Stimulated activated CD8-positive, alpha-beta memory T cell treated with anti-CD3 and anti-CD28 coated beads, Interleukin-7, amount 100 ng/mL, for 1 hour (primary cell): ENCODE data around the gene GNA15.

Source experiments
- DNase-seq, 2 donors: peaks; one replicate each; pipeline ENCODE4 v3.0.0-alpha.2; 2020; ENCODE audit warnings: low read depth in 2 of 2

GNA15 gene

GRCh38 chr19:3121396-3121795, 14.4 kb upstream of the GNA15 start:
- no peak for DNase-seq

GRCh38 chr19:3121821-3122511, 13.9 kb upstream of the GNA15 start:
- DNase-seq: no peak

- no peak for DNase-seq
Observed at GRCh38 chr19:3122512-3122870, 13.3 kb upstream of the GNA15 start.

GRCh38 chr19:3123088-3123721, 12.6 kb upstream of the GNA15 start:
- no peak for DNase-seq

GRCh38 chr19:3123956-3124355, 11.9 kb upstream of the GNA15 start:
- no peak for DNase-seq

GRCh38 chr19:3124630-3125029, 11.2 kb upstream of the GNA15 start:
- DNase-seq: no peak

- DNase-seq: peak; percentile 47 to 63
Observed at GRCh38 chr19:3125900-3126524, 9.8 kb upstream of the GNA15 start.

GRCh38 chr19:3129112-3129511, 6.7 kb upstream of the GNA15 start:
- no peak for DNase-seq

- no peak for DNase-seq
Observed at GRCh38 chr19:3131168-3131567, 4.7 kb upstream of the GNA15 start.

- DNase-seq: peak; percentile 43 to 45
Observed at GRCh38 chr19:3132971-3133792, 2.7 kb upstream of the GNA15 start.

GRCh38 chr19:3133793-3134116, 2.1 kb upstream of the GNA15 start:
- DNase-seq: no peak

GRCh38 chr19:3136684-3137055, 837 bp downstream of the GNA15 start:
- DNase-seq: no peak

GRCh38 chr19:3137119-3137518, 1.3 kb downstream of the GNA15 start:
- no peak for DNase-seq

GRCh38 chr19:3138268-3138667, 2.4 kb downstream of the GNA15 start:
- DNase-seq: no peak

GRCh38 chr19:3140667-3141038, 4.8 kb downstream of the GNA15 start:
- no peak for DNase-seq

GRCh38 chr19:3142292-3142670, 6.4 kb downstream of the GNA15 start:
- DNase-seq: no peak

- DNase-seq: no peak
Observed at GRCh38 chr19:3142781-3143337, 7.0 kb downstream of the GNA15 start.

- no peak for DNase-seq
Observed at GRCh38 chr19:3145909-3146676, 10.3 kb downstream of the GNA15 start.

- DNase-seq: peak; percentile 44 to 64
Observed at GRCh38 chr19:3146677-3147100, 10.9 kb downstream of the GNA15 start.

- DNase-seq: no peak
Observed at GRCh38 chr19:3148503-3148902, 12.7 kb downstream of the GNA15 start.

GRCh38 chr19:3149089-3149488, 13.3 kb downstream of the GNA15 start:
- no peak for DNase-seq
